Measurements from ENCODE around the gene PTH1R.

PTH1R gene

GRCh38 chr3:46917257-46917656 is 39.7 kb downstream of the PTH1R start:
- no peak for DNase-seq

- DNase-seq, result no peak
These were observed 40.7 kb downstream of the PTH1R start for GRCh38 chr3:46918202-46918601.

GRCh38 chr3:46918634-46919033 is 41.1 kb downstream of the PTH1R start:
- DNase-seq, result no peak

GRCh38 chr3:46921041-46921440 is 43.5 kb downstream of the PTH1R start:
- no peak for DNase-seq

- no peak for DNase-seq
These were observed 44.4 kb downstream of the PTH1R start for GRCh38 chr3:46921871-46922271.

GRCh38 chr3:46922426-46922825 is 44.9 kb downstream of the PTH1R start:
- DNase-seq, result no peak

GRCh38 chr3:46922871-46923558 is 45.5 kb downstream of the PTH1R start:
- no peak for DNase-seq

- no peak for DNase-seq
These were observed 46.2 kb downstream of the PTH1R start for GRCh38 chr3:46923559-46924350.

GRCh38 chr3:46924921-46925584 is 47.5 kb downstream of the PTH1R start:
- no peak for DNase-seq

GRCh38 chr3:46925585-46925934 is 48.0 kb downstream of the PTH1R start:
- no peak for DNase-seq

- no peak for DNase-seq
These were observed 48.5 kb downstream of the PTH1R start for GRCh38 chr3:46926039-46926438.

- no peak for DNase-seq
These were observed 48.9 kb downstream of the PTH1R start for GRCh38 chr3:46926447-46926846.

- DNase-seq, result peak in 1 of 4 experiments; percentile 9
These were observed 49.6 kb downstream of the PTH1R start for GRCh38 chr3:46926871-46927717.

GRCh38 chr3:46927718-46928073 is 50.2 kb downstream of the PTH1R start:
- DNase-seq, result no peak

GRCh38 chr3:46928282-46928681 is 50.8 kb downstream of the PTH1R start:
- no peak for DNase-seq

- no peak for DNase-seq
These were observed 51.8 kb downstream of the PTH1R start for GRCh38 chr3:46929324-46929723.

GRCh38 chr3:46930166-46930944 is 52.8 kb downstream of the PTH1R start:
- DNase-seq, result no peak

- no peak for DNase-seq
These were observed 53.5 kb downstream of the PTH1R start for GRCh38 chr3:46930945-46931403.

GRCh38 chr3:46931631-46932331 is 54.3 kb downstream of the PTH1R start:
- DNase-seq, result no peak

- DNase-seq, result no peak
These were observed 55.1 kb downstream of the PTH1R start for GRCh38 chr3:46932455-46933225.

GRCh38 chr3:46933261-46933660 is 55.7 kb downstream of the PTH1R start:
- no peak for DNase-seq

Data from activated naive CD4-positive, alpha-beta T cell (primary cell).